Measurements from ENCODE around the gene SFN.
A peak's percentile ranks its signal among the peaks of the same experiment; 100 is the strongest.
"Not testable (repeated sequence)": the region's sequence is repeated elsewhere in the genome, so short reads cannot be mapped to it uniquely, and the experiment has no call there.

Gene SFN

DNA sequence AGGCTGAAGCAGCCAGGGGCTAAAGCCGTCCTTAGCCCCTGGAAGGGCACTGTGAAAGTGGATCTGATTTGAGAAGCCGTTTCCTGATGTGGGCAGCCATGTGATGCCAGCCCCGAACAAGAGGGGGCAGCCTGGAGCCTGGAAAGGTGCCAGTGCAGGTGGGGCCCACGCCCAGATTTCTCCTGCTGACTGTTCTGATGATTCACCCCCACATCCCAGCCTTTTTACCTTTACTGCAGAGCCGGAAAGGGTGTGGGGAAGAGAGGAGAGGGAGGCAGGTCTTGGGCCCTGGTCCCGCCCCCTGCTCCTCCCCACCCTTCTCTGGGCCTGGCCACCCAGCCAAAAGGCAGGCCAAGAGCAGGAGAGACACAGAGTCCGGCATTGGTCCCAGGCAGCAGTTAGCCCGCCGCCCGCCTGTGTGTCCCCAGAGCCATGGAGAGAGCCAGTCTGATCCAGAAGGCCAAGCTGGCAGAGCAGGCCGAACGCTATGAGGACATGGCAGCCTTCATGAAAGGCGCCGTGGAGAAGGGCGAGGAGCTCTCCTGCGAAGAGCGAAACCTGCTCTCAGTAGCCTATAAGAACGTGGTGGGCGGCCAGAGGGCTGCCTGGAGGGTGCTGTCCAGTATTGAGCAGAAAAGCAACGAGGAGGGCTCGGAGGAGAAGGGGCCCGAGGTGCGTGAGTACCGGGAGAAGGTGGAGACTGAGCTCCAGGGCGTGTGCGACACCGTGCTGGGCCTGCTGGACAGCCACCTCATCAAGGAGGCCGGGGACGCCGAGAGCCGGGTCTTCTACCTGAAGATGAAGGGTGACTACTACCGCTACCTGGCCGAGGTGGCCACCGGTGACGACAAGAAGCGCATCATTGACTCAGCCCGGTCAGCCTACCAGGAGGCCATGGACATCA lies at the start of gene SFN:
Gene SFN (plus strand): TSS at position 369 of the 904 bp plus-strand sequence. CDS start 64 bp downstream, at position 433.
- peak; percentile 59 for DNase-seq (ENCODE audit: low spot score)

GRCh38 chr1:26814377-26814776 lies 48.6 kb upstream of the SFN start:
- DNase-seq (ENCODE audit: low spot score), result no peak

GRCh38 chr1:26814893-26815292 lies 48.1 kb upstream of the SFN start:
- DNase-seq (ENCODE audit: low spot score), result no peak

- DNase-seq (ENCODE audit: low spot score), result peak; percentile 93
Measured at GRCh38 chr1:26820784-26821269, 42.1 kb upstream of the SFN start.

DNA sequence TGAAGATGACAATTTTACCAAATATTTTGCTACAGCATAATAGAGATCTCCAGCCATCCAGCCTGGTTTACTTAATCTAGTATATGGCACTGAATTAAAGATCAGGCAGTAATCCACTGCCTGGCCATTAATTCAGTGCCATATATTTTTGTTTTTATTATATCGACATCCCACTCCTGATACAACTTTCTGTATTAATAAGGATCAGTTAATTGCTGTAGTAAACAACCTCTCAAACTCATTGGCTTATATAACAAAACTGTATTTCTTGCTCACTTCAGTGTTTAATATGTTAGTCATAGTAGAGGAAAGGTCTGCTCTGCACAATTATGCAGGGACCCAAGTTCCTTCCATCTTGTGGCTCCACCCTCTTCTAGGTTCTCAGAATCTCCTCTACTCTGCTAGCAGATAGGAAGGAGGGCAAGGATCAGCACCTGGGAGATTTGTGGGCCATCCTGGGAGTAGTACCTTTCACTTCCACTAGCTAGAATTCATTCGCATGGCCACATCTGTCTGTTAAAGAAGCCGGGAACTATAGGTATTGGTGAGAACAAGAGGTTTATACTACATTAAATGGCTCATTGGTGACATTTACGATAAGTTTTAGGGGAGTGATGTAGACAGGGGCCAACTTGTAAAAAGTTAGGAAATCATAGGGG lies 40.1 kb upstream of the SFN start:
- DNase-seq (ENCODE audit: low spot score), result no peak

DNA sequence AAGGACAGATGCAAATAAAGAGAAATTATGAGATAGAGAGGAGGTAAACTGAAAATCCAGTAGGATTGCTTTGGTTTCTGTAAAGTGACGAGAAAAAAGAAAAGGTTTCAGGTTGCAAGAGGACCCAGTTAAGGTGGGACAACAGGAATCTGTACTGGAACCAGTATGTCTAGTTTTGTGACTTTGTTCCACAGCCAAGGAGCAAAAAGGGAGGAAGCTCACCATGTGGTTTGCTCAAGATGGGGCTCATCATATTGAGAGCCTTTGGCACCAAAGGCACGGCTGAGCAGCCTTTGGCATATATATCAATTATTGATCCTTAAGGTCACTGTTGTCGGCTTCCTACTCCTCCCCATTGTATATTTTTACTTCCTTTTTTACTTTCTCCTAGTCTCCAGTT lies 38.2 kb upstream of the SFN start:
- no peak for DNase-seq (ENCODE audit: low spot score)

- DNase-seq (ENCODE audit: low spot score), result peak; percentile 65
Measured at GRCh38 chr1:26826261-26827105, 36.5 kb upstream of the SFN start, which contains the start of gene ZDHHC18. TSS of gene ZDHHC18 (plus strand) at chr1:26826688. CDS start at chr1:26826805, 117 bp downstream.

DNA sequence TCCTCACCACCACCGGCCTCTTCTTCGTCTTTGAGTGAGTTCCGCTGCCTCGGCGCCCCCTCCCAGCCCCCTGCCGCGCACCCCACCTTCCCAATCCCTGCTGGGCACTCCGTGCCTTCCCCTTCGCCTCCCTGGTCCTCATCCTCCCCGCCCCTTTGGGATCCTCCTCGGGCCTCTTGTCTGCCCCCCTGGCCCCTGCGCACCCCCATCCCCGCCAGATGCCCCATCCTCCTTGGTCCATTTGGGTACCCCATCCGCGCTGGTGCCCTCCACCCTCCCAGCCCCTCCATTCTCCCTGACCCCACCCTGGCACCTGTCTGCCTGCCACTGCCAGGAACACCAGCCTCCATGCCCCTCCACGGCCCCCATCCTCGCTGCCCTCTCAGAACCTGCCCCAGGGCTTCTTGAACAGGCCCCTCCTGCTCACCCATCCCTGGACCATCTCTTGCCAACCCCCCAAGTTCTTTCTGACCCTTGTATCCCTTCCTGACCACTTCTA lies 35.8 kb upstream of the SFN start:
- DNase-seq (ENCODE audit: low spot score), result no peak

DNA sequence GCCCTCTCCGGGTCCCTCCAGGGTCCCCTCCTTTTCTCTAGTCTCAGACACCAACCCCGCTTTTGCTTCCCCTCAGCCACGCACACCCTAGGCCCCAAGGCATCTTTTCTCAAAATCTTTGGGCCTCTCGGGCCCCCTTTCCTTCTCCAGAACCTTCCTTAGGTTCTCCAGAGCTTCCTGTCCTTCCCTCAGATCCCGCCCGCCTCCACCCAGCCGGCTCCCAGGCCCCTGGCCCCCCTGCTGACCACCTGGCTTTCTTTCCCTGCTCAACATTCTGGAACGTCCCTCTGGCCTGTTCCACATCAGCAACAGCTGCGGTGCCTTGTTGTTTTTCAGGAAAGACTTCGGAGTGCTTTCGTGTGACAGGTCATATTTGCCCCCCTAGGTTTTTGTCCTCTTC lies 35.3 kb upstream of the SFN start:
- no peak for DNase-seq (ENCODE audit: low spot score)

DNA sequence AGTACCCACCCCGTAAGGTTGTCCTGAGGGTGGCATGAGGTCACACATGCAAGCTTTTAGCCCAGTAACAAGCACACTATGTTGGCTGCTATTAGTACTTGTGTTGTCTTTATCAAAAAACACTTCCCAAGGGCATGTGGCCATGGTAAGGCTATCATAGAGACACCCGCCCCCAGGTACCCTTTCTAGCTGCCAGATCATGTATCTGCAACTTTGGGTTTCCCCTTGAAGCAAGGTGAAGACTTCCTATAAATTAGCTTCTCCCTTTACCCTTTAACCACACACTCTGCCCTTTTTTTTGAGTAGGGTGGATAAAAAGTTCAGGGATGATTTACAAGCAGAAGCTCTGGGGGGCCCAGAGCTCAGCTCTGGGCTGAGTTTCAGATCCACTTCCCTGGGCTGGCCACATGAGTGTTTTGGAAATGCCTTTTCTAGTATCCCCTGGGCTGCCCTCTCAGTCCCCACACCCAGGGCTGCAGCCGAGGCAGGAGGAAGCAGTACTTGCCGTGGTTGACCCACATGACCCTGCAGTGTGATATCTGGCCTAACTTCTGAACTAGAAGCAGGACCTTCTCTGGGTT lies 34.4 kb upstream of the SFN start:
- no peak for DNase-seq (ENCODE audit: low spot score)

DNA sequence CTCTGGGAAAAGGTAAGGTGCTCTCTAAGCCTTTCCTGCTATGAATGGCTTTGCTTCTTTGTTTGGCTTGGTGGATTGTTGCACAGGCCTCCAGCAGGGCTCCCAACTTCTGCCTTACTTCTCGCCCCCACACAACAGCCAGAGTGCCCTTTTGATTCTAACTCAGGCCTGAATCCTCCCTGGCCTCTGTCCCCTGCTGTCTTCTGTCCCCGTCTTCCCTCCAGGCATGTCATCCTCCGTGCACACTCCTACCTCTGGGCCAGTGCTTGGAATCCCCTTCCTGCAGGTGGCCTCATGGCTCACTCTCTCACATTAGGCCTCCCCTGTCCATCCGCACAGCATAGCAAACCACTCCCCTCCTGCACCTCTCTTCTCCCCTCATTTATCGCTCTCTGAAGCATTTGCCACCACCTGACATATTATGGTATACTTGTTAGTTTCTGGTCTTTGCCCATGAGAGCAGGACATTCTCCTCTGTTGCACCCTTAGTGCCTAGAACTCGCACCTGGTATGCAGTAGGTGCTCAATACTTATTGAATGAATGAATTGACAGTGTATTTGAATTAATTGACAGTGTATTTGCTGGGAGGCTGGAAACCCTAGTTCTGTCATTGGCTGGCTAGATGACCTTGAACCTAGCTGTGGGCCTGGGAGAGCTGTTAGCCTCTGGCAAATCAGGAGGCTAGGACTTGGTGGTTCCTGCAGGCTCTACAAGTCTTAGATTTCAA lies 33.6 kb upstream of the SFN start:
- DNase-seq (ENCODE audit: low spot score), result no peak

- DNase-seq (ENCODE audit: low spot score), result no peak
Measured at GRCh38 chr1:26831059-26831458, 31.9 kb upstream of the SFN start.

- DNase-seq (ENCODE audit: low spot score), result no peak
Measured at GRCh38 chr1:26831546-26832248, 31.3 kb upstream of the SFN start.

GRCh38 chr1:26832249-26832960 lies 30.5 kb upstream of the SFN start:
- no peak for DNase-seq (ENCODE audit: low spot score)

DNA sequence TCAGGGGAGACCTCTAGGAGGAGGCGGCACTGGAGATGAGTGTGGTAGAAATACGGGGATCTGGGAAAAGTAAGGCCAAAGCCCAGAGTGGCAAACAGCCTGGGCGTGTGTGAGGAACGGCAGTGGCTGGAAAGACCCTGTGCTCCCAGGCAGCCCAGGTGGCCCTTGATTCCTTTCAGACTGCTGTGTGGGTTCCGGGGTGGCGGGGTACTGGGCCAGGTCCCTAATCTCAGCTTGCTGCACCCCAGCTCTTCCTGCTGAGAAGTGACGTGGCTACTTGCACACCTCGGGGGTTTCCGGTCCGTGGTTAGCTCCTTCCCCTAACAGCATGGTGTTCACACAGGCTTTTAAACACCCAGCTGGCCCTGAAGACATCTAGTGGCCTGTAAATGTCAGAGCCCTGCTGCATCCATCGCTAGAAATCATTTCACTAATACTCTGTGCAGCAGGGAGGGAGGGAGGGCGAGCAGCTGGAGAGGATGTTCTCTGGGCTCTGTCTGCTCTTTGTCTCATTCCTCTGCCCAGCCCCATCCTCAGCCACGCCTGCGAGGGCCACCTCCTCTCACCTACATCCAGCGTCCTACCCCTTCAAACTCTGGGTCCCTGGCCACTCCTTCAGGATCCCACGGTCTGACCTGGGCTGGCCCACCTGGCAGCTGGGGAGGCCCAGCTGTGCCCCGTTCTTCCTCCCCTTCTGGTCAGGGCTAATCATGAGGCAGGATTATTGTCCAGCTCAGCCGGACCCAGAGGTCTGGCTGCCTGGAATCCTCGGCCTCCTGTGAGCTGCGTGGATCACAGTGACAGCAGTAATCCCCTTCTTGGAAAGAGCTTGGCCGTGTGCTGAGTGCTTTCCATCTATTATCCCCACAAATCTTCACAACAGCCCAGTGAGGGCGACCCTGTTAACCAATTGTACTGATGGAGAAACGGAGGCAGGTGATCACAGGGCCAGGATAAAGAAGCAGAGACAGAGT lies 29.2 kb upstream of the SFN start:
- DNase-seq (ENCODE audit: low spot score), result peak; percentile 91

- DNase-seq (ENCODE audit: low spot score), result not testable (repeated sequence)
Measured at GRCh38 chr1:26837665-26838064, 25.3 kb upstream of the SFN start.

- DNase-seq (ENCODE audit: low spot score), result peak; percentile 47
Measured at GRCh38 chr1:26838474-26839338, 24.2 kb upstream of the SFN start.

All from NAMALWA (cell line).